ENCODE data around the gene PPP4R3B.
"Not testable (repeated sequence)": the region's sequence is repeated elsewhere in the genome, so short reads cannot be mapped to it uniquely, and the experiment has no call there.

GRCh38 chr2:55596795-55597194 is 20.6 kb downstream of the PPP4R3B start:
- not testable (repeated sequence) for TF ChIP-seq CTCF (IDR thresholded peaks at IDR 0.05); EZH2 (IDR thresholded peaks at IDR 0.05; ENCODE audit: borderline replicate concordance, insufficient read depth, low read depth, low read length, poor library complexity, severe bottlenecking)

All from B cell (primary cell).